Measurements from ENCODE around the gene SCTR.
"Not testable (repeated sequence)": the region's sequence is repeated elsewhere in the genome, so short reads cannot be mapped to it uniquely, and the experiment has no call there.

SCTR gene

DNA sequence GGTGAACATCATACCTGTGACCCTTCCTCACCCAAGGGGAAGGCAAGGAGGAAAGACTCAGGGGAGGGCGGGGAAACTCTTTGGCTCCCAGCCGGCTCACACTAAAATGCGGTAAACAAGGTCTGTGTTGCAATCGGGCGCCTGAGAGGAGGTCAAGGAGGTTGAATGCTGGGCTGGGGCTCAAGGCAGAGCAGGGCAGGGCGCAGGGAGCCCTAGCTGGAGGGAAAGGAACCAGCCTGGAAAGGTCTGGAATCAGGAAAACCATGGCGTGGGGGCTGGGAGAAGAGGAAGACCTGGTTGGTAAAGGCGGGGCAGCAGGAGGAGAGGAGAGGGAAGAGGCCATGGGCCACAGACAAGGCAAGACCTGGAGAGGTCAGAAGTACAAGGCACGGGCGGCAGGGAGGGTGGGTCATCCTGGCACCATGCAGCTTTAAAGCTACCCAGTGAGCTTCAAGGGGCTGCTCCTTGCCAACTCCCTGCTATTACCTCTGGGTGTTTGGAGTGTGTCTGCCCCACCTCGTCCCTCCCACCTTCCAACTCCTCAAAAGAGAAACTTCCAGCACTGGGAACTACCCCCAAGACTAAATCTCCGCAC lies 97.4 kb downstream of the SCTR start:
- no peak for DNase-seq

- DNase-seq, result no peak
Observed at GRCh38 chr2:119426396-119426675, 97.9 kb downstream of the SCTR start.

GRCh38 chr2:119425620-119426395 lies 98.5 kb downstream of the SCTR start:
- DNase-seq, result no peak

GRCh38 chr2:119425119-119425405 lies 99.2 kb downstream of the SCTR start:
- no peak for DNase-seq

DNA sequence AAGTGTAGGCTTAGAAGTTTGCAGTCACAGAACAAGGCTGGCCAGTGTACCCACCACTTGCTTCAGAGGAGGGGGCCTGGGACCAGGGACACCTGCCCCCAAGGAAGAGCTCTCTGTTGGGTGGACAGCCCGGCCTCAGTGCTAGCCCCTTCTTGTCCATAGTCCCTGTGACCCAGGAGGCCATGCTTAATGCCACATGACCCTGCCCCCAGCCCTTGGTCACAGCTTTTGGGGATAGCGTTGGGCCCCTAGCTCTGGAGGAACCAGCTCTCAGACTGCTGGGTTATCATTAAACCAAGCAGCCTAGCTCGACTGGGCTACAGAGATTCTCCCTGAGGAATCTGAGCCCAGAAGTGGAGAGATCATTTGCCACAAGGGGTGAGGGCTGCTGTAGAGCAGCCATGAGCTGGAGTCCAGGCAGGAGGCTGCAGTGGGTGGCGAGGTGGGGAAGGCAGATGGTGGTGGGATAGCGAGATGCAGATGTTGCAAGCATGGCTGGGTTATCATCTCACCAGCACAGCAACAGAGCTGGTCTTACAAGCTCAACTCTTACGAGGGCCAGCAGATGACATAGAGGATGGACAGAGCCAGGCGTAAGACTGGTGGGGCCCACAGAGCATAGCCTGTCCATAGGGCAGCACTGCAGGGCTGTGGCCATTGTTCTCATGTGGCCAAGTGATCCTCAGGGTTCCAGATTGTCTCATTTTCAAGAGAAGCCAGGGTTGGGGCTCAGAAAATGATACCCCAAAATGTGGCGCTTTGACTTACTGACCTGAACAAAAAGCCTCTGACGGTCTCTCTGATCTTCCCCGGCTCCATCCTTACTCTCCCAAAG lies 99.8 kb downstream of the SCTR start:
- DNase-seq, result no peak

GRCh38 chr2:119423811-119424210 lies 100.5 kb downstream of the SCTR start:
- DNase-seq, result no peak

DNA sequence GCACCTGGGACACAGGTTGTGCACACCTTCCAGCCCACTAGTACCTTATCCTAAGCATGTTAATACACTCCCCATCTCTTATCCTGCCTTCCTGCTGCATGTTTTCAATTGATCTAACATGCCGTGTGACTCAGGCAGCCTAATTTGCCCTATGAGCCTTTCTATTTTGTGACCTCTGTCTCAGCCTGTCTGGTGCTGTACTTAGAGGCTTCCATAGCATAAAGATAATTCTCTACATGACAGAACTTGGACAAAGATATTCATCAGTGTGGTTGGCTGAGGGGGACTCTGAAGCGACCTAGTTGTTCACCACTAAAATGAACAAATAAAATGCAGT lies 101.2 kb downstream of the SCTR start:
- DNase-seq, result no peak

DNA sequence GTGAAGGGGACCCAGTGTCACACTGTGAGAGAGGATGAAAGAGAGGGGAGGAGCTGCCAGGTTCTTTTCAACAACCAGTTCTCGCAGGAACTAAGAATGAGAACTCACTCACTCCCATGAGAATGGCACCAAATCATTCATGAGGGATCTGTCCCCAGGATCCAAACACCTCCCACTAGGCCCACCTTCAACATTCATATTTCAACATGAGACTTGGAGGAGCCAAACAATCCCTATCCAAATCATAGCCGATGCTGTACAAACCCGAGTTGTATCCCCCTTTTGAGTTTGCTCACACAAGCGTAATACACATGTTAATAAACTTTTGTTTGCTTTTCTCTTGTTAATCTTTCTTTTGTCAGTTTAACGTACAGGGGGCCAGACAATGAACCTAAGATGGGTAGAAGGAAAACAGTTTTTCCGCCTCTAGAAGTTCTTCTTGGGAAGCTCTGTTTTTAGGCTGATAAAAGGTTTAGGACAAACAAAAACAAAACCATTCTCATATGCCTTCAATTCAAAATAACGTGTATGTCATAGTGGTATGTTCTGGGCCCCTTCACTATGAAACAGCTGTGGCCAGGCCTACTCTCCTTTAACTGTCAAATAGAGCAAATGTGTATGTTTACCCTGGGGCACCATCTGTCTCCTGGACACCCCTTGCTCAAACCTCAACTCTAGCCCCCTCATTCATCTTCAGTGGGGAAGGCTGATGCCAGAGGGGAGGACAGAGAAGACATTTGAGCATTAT lies 101.7 kb downstream of the SCTR start:
- peak; percentile 25 for DNase-seq

- DNase-seq, result no peak
Observed at GRCh38 chr2:119421741-119422140, 102.5 kb downstream of the SCTR start.

DNA sequence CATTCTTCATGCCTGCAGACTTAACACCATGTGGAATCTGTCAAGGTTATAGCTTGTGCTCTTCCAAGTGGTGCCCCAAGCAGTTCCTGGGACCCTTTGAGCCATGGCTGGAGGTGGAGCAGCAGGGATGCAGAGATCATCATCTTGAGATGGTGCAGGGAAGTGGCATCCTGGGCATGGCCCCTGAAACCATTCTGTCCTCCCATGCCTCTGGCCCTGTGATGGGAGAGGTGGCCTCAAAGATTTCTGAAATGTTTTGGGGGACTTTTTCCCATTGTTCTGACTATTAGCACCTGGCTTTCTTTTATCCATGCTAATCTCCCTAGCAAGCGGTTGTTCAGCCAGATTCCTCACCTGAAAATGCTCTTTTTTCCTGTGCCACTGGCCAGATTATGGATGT lies 103.0 kb downstream of the SCTR start:
- DNase-seq, result no peak

- no peak for DNase-seq
Observed at GRCh38 chr2:119419803-119420508, 104.3 kb downstream of the SCTR start.

DNA sequence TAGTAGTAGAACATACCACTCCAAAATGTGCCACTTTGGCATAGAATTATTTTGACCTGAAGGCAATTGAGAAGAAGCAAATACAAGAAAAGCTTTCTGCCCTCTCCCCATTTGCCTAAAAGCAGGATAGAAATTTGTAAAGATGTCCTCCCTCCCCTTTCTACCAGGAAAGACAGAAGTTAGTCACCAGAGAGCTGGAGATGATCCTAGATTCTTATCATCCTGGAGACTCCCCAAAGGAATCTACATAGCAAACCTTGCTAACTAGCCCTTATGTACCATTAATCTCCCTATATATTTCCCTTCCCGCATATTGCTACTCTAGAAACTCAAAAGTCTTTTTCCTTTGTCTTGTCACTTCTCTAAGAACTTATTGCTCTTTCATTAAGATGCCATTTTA lies 105.2 kb downstream of the SCTR start:
- no peak for DNase-seq

- DNase-seq, result no peak
Observed at GRCh38 chr2:119417908-119418307, 106.4 kb downstream of the SCTR start.

- no peak for DNase-seq
Observed at GRCh38 chr2:119416299-119416923, 107.9 kb downstream of the SCTR start.

- no peak for DNase-seq
Observed at GRCh38 chr2:119415630-119416029, 108.7 kb downstream of the SCTR start.

- DNase-seq, result no peak
Observed at GRCh38 chr2:119414894-119415293, 109.4 kb downstream of the SCTR start.

DNA sequence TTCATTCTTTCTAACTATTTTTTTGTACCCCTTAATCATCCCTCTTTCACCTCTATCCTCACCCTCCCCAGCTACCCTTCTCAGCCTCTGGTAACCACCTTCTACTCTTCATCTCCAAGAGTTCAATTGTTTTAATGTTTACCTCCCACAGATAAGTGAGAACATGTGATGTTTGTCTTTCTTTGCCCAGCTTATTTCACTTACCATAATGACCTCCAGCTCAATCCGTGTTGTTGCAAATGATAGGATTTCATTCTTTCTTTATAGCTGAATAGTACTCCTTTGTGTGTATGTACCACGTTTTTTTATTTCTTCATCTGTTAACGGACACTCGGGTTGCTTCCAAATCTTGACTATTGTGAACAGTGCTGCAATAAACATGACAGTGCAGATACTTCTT lies 114.8 kb downstream of the SCTR start:
- peak; percentile 46 for DNase-seq

GRCh38 chr2:119408221-119408619 lies 116.1 kb downstream of the SCTR start:
- no peak for DNase-seq

DNA sequence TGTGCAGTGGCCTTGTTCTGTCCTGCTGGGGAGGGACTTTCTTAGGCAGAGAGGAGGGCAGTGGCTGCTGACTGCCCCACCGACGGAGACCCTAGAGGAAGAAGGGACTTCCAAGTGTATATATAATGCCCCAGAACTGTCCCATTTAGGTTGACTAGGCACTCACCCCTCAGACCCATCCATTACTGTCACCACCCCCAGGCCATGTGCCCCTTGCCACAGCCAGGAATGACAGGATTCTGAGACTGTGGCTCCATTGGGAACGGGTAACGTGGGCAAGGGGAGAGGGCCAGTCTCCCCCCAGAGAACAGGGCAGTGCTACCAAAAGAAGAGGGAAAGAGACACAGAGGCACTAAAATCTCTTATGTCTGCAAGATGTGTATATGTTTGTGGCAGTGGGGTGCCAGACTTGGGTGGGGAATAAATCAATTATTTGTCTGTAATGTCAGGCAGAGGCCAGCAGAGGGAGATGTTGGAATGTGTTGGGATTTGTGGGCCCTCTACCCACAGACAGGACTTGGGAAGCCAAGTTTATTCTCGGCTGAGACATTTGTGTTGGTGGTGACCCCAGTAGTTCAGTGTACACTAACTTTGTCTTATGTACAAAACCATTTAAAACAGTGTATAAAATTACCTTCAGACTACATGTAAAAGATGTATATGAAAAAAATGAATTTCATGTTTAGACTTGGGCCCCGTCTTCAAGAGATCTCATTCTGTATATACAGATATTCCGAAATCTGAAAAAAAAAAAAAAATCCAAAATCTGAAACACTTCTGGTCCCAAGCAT lies 116.7 kb downstream of the SCTR start:
- peak; percentile 50 for DNase-seq

GRCh38 chr2:119405151-119405550 lies 119.1 kb downstream of the SCTR start:
- no peak for DNase-seq

DNA sequence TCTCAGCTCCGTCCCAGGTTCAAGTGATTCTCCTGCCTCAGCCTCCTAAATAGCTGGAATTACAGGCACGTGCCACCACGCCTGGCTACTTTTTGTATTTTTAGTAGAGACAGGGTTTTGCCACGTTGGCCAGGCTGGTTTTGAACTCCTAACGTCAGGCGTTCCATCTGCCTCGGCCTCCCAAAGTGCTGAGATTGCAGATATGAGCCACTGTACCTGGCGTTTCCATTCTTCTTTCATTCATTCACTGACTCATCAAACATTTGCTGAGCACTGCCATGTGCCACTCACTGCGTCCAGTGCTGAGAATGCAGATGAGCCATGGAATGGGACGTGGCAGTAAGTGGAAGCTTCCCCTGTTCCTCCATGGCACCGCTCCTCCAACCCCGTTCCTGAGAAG lies 120.7 kb downstream of the SCTR start:
- DNase-seq, result not testable (repeated sequence)

All from NCI-H526 treated with DMSO at 0.1 percent for 48 hours (cell line).